Osteoblast (primary cell): Measurements from ENCODE around the gene MYO15B. TPM values are rescaled to one million over a fixed set of nuclear protein-coding genes. Genes with fewer than 3 reads are reported as not detected.
A peak's percentile ranks its signal among the peaks of the same experiment; 100 is the strongest.
"Not testable (repeated sequence)": the region's sequence is repeated elsewhere in the genome, so short reads cannot be mapped to it uniquely, and the experiment has no call there.

Experiments used
- DNase-seq: peaks from one replicate; pipeline ENCODE4 v3.0.0; 2011; ENCODE audit warnings: low spot score, mixed read lengths; ENCODE audit not compliant: insufficient read length; ENCODE audit errors: missing footprints
- H2AFZ ChIP-seq: 2 replicates; pipeline ENCODE4 v1.6.0; 2011; ENCODE audit warnings: mild to moderate bottlenecking, low read length
- H3K27ac ChIP-seq: 2 replicates; pipeline ENCODE4 v1.5.1; 2011; ENCODE audit warnings: mild to moderate bottlenecking, low read depth, low read length, moderate library complexity
- H3K27me3 ChIP-seq: 2 replicates; pipeline ENCODE4 v1.6.0; 2012; ENCODE audit warnings: mild to moderate bottlenecking, control low read depth, inconsistent platforms, low read length, moderate library complexity; ENCODE audit not compliant: insufficient read depth
- H3K36me3 ChIP-seq: 2 replicates; pipeline ENCODE4 v1.5.1; 2011; ENCODE audit warnings: mild to moderate bottlenecking, low read length, control low read depth, moderate library complexity; ENCODE audit not compliant: insufficient read depth
- H3K4me1 ChIP-seq: 2 replicates; pipeline ENCODE4 v1.5.1; 2011; ENCODE audit warnings: mild to moderate bottlenecking, low read length, control low read depth, moderate library complexity; ENCODE audit not compliant: insufficient read depth
- H3K4me2 ChIP-seq: 2 replicates; pipeline ENCODE4 v1.6.0; 2011; ENCODE audit warnings: mild to moderate bottlenecking, low read length; ENCODE audit not compliant: insufficient read depth
- H3K4me3 ChIP-seq: fragments of 200-600 bp; sonication (generic); 3 replicates; pipeline ENCODE4 v1.5.1; 2012; ENCODE audit warnings: mild to moderate bottlenecking, low read length, inconsistent platforms; ENCODE audit not compliant: insufficient read depth
- H3K79me2 ChIP-seq: 2 replicates; pipeline ENCODE4 v1.6.0; 2012; ENCODE audit warnings: mild to moderate bottlenecking, low read length, control low read depth, inconsistent platforms; ENCODE audit not compliant: insufficient read depth
- H3K9me3 ChIP-seq: 2 replicates; pipeline ENCODE4 v1.5.1; 2011; ENCODE audit warnings: low read depth, low read length, control low read depth
- H4K20me1 ChIP-seq: 2 replicates; pipeline ENCODE4 v1.6.0; 2012; ENCODE audit warnings: mild to moderate bottlenecking, low read length, control low read depth; ENCODE audit not compliant: insufficient read depth
- CTCF ChIP-seq: IDR thresholded peaks from 2 replicates; pipeline ENCODE4 v1.5.1; 2011; ENCODE audit warnings: mild to moderate bottlenecking, low read depth, low read length, moderate library complexity; ENCODE audit errors: extremely low read depth
- total RNA-seq: library from RNA; depleted of rRNA; stranded (reverse); fragments of >200 nt; gene quantifications from 2 replicates; pipeline ENCODE4 v1.2.3, GENCODE V29; 2012

Gene MYO15B
- total RNA-seq, 1 donor, result 1.4 TPM

- no peak for TF ChIP-seq CTCF
- no peak overlapping the region for H2AFZ ChIP-seq
These were observed 13.1 kb upstream of the MYO15B start for GRCh38 chr17:75574404-75575036.

GRCh38 chr17:75575197-75575596, 12.4 kb upstream of the MYO15B start:
- Histone ChIP-seq H3K4me3 (no peak overlapping the region), H2AFZ (no peak overlapping the region), H4K20me1 (no peaks in the 10 kb centered on the region), H3K27ac (no peak overlapping the region), H3K9me3 (no peaks in the 10 kb centered on the region), H3K27me3 (no peaks in the 10 kb centered on the region), H3K79me2 (no peaks in the 10 kb centered on the region), H3K4me2 (no peak overlapping the region), H3K4me1 (no peaks in the 10 kb centered on the region), H3K36me3 (no peaks in the 10 kb centered on the region)
- TF ChIP-seq CTCF, result no peak
- peak; percentile 81 for DNase-seq

More at GRCh38 chr17:75574404-75575036, 13.1 kb upstream of the MYO15B start:
- Histone ChIP-seq H4K20me1 (no peaks in the 10 kb centered on the region), H3K4me3 (no peak overlapping the region), H3K4me2 (no peak overlapping the region), H3K27me3 (no peaks in the 10 kb centered on the region), H3K9me3 (no peaks in the 10 kb centered on the region), H3K27ac (no peak overlapping the region), H3K79me2 (no peaks in the 10 kb centered on the region), H3K4me1 (no peaks in the 10 kb centered on the region), H3K36me3 (no peaks in the 10 kb centered on the region)
- DNase-seq, result no peak

- Histone ChIP-seq H3K27me3 (no peaks in the 10 kb centered on the region), H4K20me1 (no peaks in the 10 kb centered on the region)
These were observed 11.9 kb upstream of the MYO15B start for GRCh38 chr17:75575728-75576127.

GRCh38 chr17:75576661-75577060, 10.9 kb upstream of the MYO15B start:
- TF ChIP-seq CTCF, result no peak
- H3K4me3 ChIP-seq, result no peak overlapping the region
- H3K4me1 ChIP-seq, result no peaks in the 10 kb centered on the region
- peaks cover 3% of the 10 kb centered on the region for H3K27me3 ChIP-seq
- no peaks in the 10 kb centered on the region for H3K79me2 ChIP-seq
- no peaks in the 10 kb centered on the region for H4K20me1 ChIP-seq
- no peak overlapping the region for H2AFZ ChIP-seq
- H3K36me3 ChIP-seq, result no peaks in the 10 kb centered on the region
- no peak for DNase-seq
- H3K9me3 ChIP-seq, result no peaks in the 10 kb centered on the region
- H3K27ac ChIP-seq, result no peak overlapping the region
- no peak overlapping the region for H3K4me2 ChIP-seq

More at GRCh38 chr17:75575728-75576127, 11.9 kb upstream of the MYO15B start:
- Histone ChIP-seq H3K9me3 (no peaks in the 10 kb centered on the region), H2AFZ (no peak overlapping the region), H3K36me3 (no peaks in the 10 kb centered on the region), H3K27ac (no peak overlapping the region), H3K79me2 (no peaks in the 10 kb centered on the region), H3K4me1 (no peaks in the 10 kb centered on the region), H3K4me3 (no peak overlapping the region), H3K4me2 (no peak overlapping the region)
- no peak for DNase-seq
- no peak for TF ChIP-seq CTCF

- not testable (repeated sequence) for H3K4me2 ChIP-seq, H3K4me1 ChIP-seq, H3K4me3 ChIP-seq, H4K20me1 ChIP-seq, DNase-seq, H3K9me3 ChIP-seq, H3K79me2 ChIP-seq, H3K36me3 ChIP-seq, H2AFZ ChIP-seq, H3K27ac ChIP-seq
- H3K27me3 ChIP-seq, result peaks cover 11% of the 10 kb centered on the region
These were observed 6.4 kb upstream of the MYO15B start for GRCh38 chr17:75581121-75581725.

DNA sequence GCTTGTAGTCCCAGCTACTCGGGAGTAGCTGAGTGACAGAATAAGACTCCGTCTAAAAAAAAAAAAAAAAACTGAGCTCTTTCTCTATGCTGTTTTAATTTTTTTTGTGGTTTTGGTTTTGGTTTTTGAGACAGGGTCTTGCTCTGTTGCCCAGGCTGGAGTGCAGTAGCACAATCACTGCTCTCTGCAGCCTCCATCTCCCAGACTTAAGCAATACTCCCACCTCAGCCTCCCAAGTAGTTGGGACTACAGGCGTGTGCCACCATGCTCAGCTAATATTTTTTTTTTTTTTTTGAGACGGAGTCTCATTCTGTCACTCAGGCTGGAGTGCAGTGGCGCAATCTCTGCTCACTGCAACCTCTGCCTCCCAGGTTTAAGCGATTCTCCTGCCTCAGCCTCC, 4.4 kb upstream of the MYO15B start:
- not testable (repeated sequence) for H4K20me1 ChIP-seq, H3K4me2 ChIP-seq, H3K36me3 ChIP-seq, H3K79me2 ChIP-seq, H3K4me1 ChIP-seq, H2AFZ ChIP-seq, H3K27ac ChIP-seq, DNase-seq, H3K9me3 ChIP-seq, H3K4me3 ChIP-seq
- H3K27me3 ChIP-seq, result peaks cover 30% of the 10 kb centered on the region
